HepG2 (cell line): ENCODE results near the gene SMIM36. TPM values are rescaled to one million over a fixed set of nuclear protein-coding genes. Genes with fewer than 3 reads are reported as not detected.

Source experiments
- ATAC-seq: fragments of 200-7000 bp; cut with Tn5 transposase; 3 replicates; pipeline ENCODE4 v1.9.1; 2020; ENCODE audit warnings: mild to moderate bottlenecking, moderate library complexity
- BruUV-seq: library from RNA; stranded (reverse); fragments of 400-500 nt; replicated peaks from 2 replicates; lab custom pipeline; 2021; lab: Mats Ljungman, UMichigan
- CTCF ChIA-PET: fragments of 300-600 bp; formaldehyde crosslinking; extraction: SDS; loops from one replicate; lab custom pipeline; 2021; ENCODE audit warnings: low total read pairs, inconsistent platforms, low intra/inter-chr PET ratio; lab: Yijun Ruan, JAX
- POLR2A ChIA-PET: fragments of 350-600 bp; sonication (Branson Sonifier 250); formaldehyde crosslinking; loops from one replicate; lab custom pipeline; 2020; ENCODE audit warnings: antibody characterized with exemption, inconsistent platforms; lab: Yijun Ruan, JAX
- DNase-seq: peaks from one replicate; pipeline ENCODE4 v3.0.0-alpha.2; 2015; ENCODE audit warnings: low spot score
- FAIRE-seq: peaks from 3 replicates; lab custom pipeline; 2011; peaks lifted over from hg19 to GRCh38; lab: Jason Lieb, UNC
- H2AFZ ChIP-seq: one replicate; pipeline ENCODE4 v1.6.1; 2011; ENCODE audit warnings: low read length, inconsistent platforms
- H3K27ac ChIP-seq: fragments of 300-600 bp; 3 replicates; pipeline ENCODE4 v1.8.0; 2011; ENCODE audit warnings: mixed run types, mild to moderate bottlenecking, mixed read lengths, low read length, inconsistent platforms; ENCODE audit not compliant: insufficient read depth; ENCODE audit errors: extremely low read length
- H3K27me3 ChIP-seq, 2 experiments: fragments of 200-600 bp in 1 of 2; 2 replicates in 1 of 2; 3 replicates in 1 of 2; pipeline versions ENCODE4 v1.6.0 to v1.8.0; 2011; ENCODE audit warnings: low read length in 2 of 2, mild to moderate bottlenecking in 2 of 2, moderate library complexity in 2 of 2, inconsistent platforms in 1 of 2; ENCODE audit not compliant: insufficient read depth in 2 of 2, control insufficient read depth in 1 of 2
- H3K36me3 ChIP-seq, 2 experiments: fragments of 200-600 bp in 1 of 2; replicated peaks in 1 of 2; 2 replicates in 1 of 2; 3 replicates in 1 of 2; pipeline versions ENCODE4 v1.5.1 to v1.8.0; 2011; ENCODE audit warnings: low read length in 2 of 2, inconsistent platforms in 1 of 2; ENCODE audit not compliant: insufficient read depth in 2 of 2, control insufficient read depth in 1 of 2
- H3K4me1 ChIP-seq: 2 replicates; pipeline ENCODE4 v1.5.1; 2012; ENCODE audit warnings: low read length, inconsistent platforms; ENCODE audit not compliant: insufficient read depth
- H3K4me2 ChIP-seq: 2 replicates; pipeline ENCODE4 v1.6.0; 2011; ENCODE audit warnings: low read depth, low read length, inconsistent platforms
- H3K4me3 ChIP-seq, 3 experiments: fragments of 200-600 bp in 1 of 3; sonication (generic), shearing (Covaris generic) in 1 of 3; replicated peaks in 1 of 3; 2 replicates each; pipeline ENCODE4 v1.5.1; 2011 to 2016; ENCODE audit warnings: low read length in 3 of 3, inconsistent platforms in 2 of 3, low read depth in 2 of 3, mild to moderate bottlenecking in 2 of 3, control low read depth in 1 of 3, mixed read lengths in 1 of 3; ENCODE audit not compliant: insufficient read depth in 1 of 3
- H3K79me2 ChIP-seq: one replicate; pipeline ENCODE4 v1.6.1; 2011; ENCODE audit warnings: low read length, inconsistent platforms; ENCODE audit not compliant: insufficient read depth
- H3K9ac ChIP-seq: 2 replicates; pipeline ENCODE4 v1.6.0; 2011; ENCODE audit warnings: mild to moderate bottlenecking, low read depth, low read length, inconsistent platforms; ENCODE audit not compliant: insufficient read depth
- H3K9me3 ChIP-seq: 2 replicates; pipeline ENCODE4 v1.5.1; 2012; ENCODE audit warnings: mild to moderate bottlenecking, low read length
- H4K20me1 ChIP-seq: 2 replicates; pipeline ENCODE4 v1.6.0; 2011; ENCODE audit warnings: inconsistent platforms, mild to moderate bottlenecking, low read length, moderate library complexity; ENCODE audit not compliant: insufficient read depth
- ATF7 ChIP-seq, 2 experiments: fragments of 450-650 bp in 1 of 2; sonication (generic) in 1 of 2; formaldehyde crosslinking in 1 of 2; IDR thresholded peaks; 2 replicates each; pipeline versions ENCODE4 v1.4.0 to v1.6.1; 2016 to 2020; ENCODE audit warnings: antibody characterized with exemption in 1 of 2, mild to moderate bottlenecking in 1 of 2, missing genetic modification reagents in 1 of 2
- CBX1 ChIP-seq: IDR thresholded peaks from one replicate; pipeline ENCODE4 v1.6.1; 2016; ENCODE audit warnings: antibody characterized with exemption, low read depth
- HNRNPLL ChIP-seq: fragments of 200-400 bp; formaldehyde crosslinking; IDR thresholded peaks from 2 replicates; pipeline ENCODE4 v1.6.1; 2017; ENCODE audit warnings: mild to moderate bottlenecking, low read depth, low read length; ENCODE audit not compliant: poor library complexity, severe bottlenecking
- HOXA3 ChIP-seq: sonication (generic); formaldehyde crosslinking; IDR thresholded peaks from 2 replicates; pipeline ENCODE4 v1.5.0; 2020; ENCODE audit warnings: missing genetic modification reagents
- IRF1 ChIP-seq: sonication (generic); formaldehyde crosslinking; IDR thresholded peaks from 2 replicates; pipeline ENCODE4 v1.4.0; 2020; ENCODE audit warnings: low read depth, mild to moderate bottlenecking, missing genetic modification reagents
- LRRFIP1 ChIP-seq: sonication (generic); formaldehyde crosslinking; conservative IDR thresholded peaks from 2 replicates; pipeline ENCODE4 v1.4.0; 2020; ENCODE audit warnings: missing genetic modification reagents
- MBD4 ChIP-seq: IDR thresholded peaks from 2 replicates; pipeline ENCODE4 v1.6.1; 2012; ENCODE audit warnings: low read length, inconsistent platforms, borderline replicate concordance
- MIER2 ChIP-seq: IDR thresholded peaks from 2 replicates; pipeline ENCODE4 v1.6.1; 2016; ENCODE audit warnings: missing biosample characterization, missing genetic modification reagents
- NRL ChIP-seq: sonication (generic); formaldehyde crosslinking; IDR thresholded peaks from 2 replicates; pipeline ENCODE4 v1.5.0; 2020; ENCODE audit warnings: missing genetic modification reagents, mild to moderate bottlenecking, moderate library complexity, borderline replicate concordance
- PHF20 ChIP-seq: sonication (generic); formaldehyde crosslinking; IDR thresholded peaks from 2 replicates; pipeline ENCODE4 v1.5.0; 2020; ENCODE audit warnings: mild to moderate bottlenecking, missing genetic modification reagents
- RBM22 ChIP-seq: fragments of 200-400 bp; formaldehyde crosslinking; optimal IDR thresholded peaks from 2 replicates; pipeline ENCODE3; 2017; ENCODE audit warnings: mild to moderate bottlenecking, low read length, moderate library complexity
- SNAPC5 ChIP-seq: sonication (generic); formaldehyde crosslinking; IDR thresholded peaks from 2 replicates; pipeline ENCODE4 v1.8.1; 2023; ENCODE audit warnings: mild to moderate bottlenecking, missing genetic modification reagents, borderline replicate concordance
- SRSF9 ChIP-seq: fragments of 200-400 bp; formaldehyde crosslinking; IDR thresholded peaks from 2 replicates; pipeline ENCODE4 v1.6.1; 2018; ENCODE audit warnings: borderline replicate concordance, mild to moderate bottlenecking, low read depth, low read length; ENCODE audit not compliant: insufficient read depth, poor library complexity, severe bottlenecking
- SYNCRIP ChIP-seq: fragments of 200-400 bp; formaldehyde crosslinking; IDR thresholded peaks from 2 replicates; pipeline ENCODE4 v1.6.1; 2018; ENCODE audit warnings: mild to moderate bottlenecking, low read depth, low read length; ENCODE audit not compliant: insufficient read depth
- TCF7 ChIP-seq: sonication (generic); IDR thresholded peaks from 2 replicates; pipeline ENCODE4 v1.6.1; 2016; ENCODE audit warnings: antibody characterized with exemption, low read depth
- WIZ ChIP-seq: sonication (generic); formaldehyde crosslinking; IDR thresholded peaks from 2 replicates; pipeline ENCODE4 v1.5.1; 2020; ENCODE audit warnings: mild to moderate bottlenecking, missing genetic modification reagents
- ZNF224 ChIP-seq: sonication (generic); formaldehyde crosslinking; IDR thresholded peaks from 2 replicates; pipeline ENCODE4 v1.5.0; 2020; ENCODE audit warnings: mild to moderate bottlenecking, missing genetic modification reagents
- ZNF788 ChIP-seq: sonication (generic); formaldehyde crosslinking; IDR thresholded peaks from 2 replicates; pipeline ENCODE4 v1.5.0; 2020; ENCODE audit warnings: mild to moderate bottlenecking, missing genetic modification reagents, borderline replicate concordance
- ZSCAN20 ChIP-seq: sonication (generic); formaldehyde crosslinking; IDR thresholded peaks from 2 replicates; pipeline ENCODE4 v1.4.0; 2020; ENCODE audit warnings: missing genetic modification reagents, mild to moderate bottlenecking, borderline replicate concordance
- ZSCAN9 ChIP-seq: IDR thresholded peaks from 2 replicates; pipeline ENCODE4 v1.6.1; 2016; ENCODE audit warnings: borderline replicate concordance
- ZZZ3 ChIP-seq: sonication (generic); formaldehyde crosslinking; IDR thresholded peaks from 2 replicates; pipeline ENCODE4 v1.4.0; 2020; ENCODE audit warnings: missing genetic modification reagents, mild to moderate bottlenecking, borderline replicate concordance
- WGBS: methylation state at CpG from one replicate; pipeline ENCODE4 v1.1.6; 2017; ENCODE audit warnings: low lambda C conversion rate; 5-methylcytosine and 5-hydroxymethylcytosine counted together
- in situ Hi-C: cut with HindIII; loops from 2 replicates; pipeline ENCODE4 v1.10.0; 2017; ENCODE audit warnings: low pct_unique_long_range_greater_than_20kb; ENCODE audit not compliant: extremely low pct_ligation_motif_present
- intact Hi-C: fragments of 100-400 bp; cut with micrococcal nuclease; formaldehyde crosslinking; loops from one replicate; pipeline ENCODE4 v1.10.0; 2022; ENCODE audit not compliant: unreplicated experiment
- polyA plus RNA-seq, 8 experiments: library from polyadenylated mRNA; depleted of rRNA in 3 of 8; stranded (reverse) in 7 of 8; unstranded in 1 of 8; fragments of >200 nt; fragmentation: Illumina TruSeq in 4 of 8; extraction: Trizol in 4 of 8; gene quantifications; 2 replicates each; pipeline versions ENCODE4 v1.2.1 to v1.2.3, GENCODE V29; 2011 to 2016; ENCODE audit warnings: low read depth in 4 of 8, missing spikeins in 1 of 8, mixed read lengths in 1 of 8; ENCODE audit not compliant: insufficient read depth in 1 of 8
- total RNA-seq, 5 experiments: library from RNA; depleted of rRNA; stranded (reverse); fragments of >200 nt; fragmentation: Illumina TruSeq; extraction: Trizol; gene quantifications; 2 replicates each; pipeline ENCODE4 v1.2.3, GENCODE V29; 2016; ENCODE audit warnings: low read depth in 1 of 5

SMIM36 gene
- total and polyA plus RNA-seq, 2 of the 13 experiments (the other 11 are each of a cell fraction or from before 2014, with no cell fraction given): not detected

GRCh38 chr17:55409030-55409800 is 102.0 kb downstream of the SMIM36 start:
- DNase-seq (no peak), FAIRE-seq (no peak), ATAC-seq (no peak)
- BruUV-seq: no TSS peak
- ChIA-PET POLR2A (interaction anchor here (0.6 to 9.8 kb wide), 8 partner anchors 10 to 125 kb away, joined by 3 to 127 read pairs (median 28); partner anchors contain the start of gene MMD), CTCF (no interaction called here)
- peaks cover 42% of the 10 kb centered on the region for H3K79me2 ChIP-seq
- H3K9ac ChIP-seq: peak overlapping the region; percentile 68
- no peak overlapping the region for H3K4me3 ChIP-seq
- peak overlapping the region; percentile 46; the same call in 1 of the 2 replicates for H3K4me2 ChIP-seq
- H2AFZ ChIP-seq: no peak overlapping the region
- H4K20me1 ChIP-seq: no peaks in the 10 kb centered on the region
- in situ Hi-C loops: no loop called here
- peaks cover 99% of the 10 kb centered on the region for H3K4me1 ChIP-seq
- H3K9me3 ChIP-seq: no peaks in the 10 kb centered on the region
- peaks cover 32 to 71% of the 10 kb centered on the region in 2 experiments for H3K36me3 ChIP-seq
- 90% methylated on average over 4 of the region's 4 CpGs for WGBS
- peak overlapping the region; percentile 87 for H3K27ac ChIP-seq
- intact Hi-C loops: loop anchor here (2.0 kb wide), 2 partner anchors 14 to 38 kb away; no protein-coding TSS in a partner anchor
- H3K27me3 ChIP-seq: no peaks in the 10 kb centered on the region
- no peak for TF ChIP-seq WIZ (CRISPR knock-in tag)
- no peak for TF ChIP-seq SNAPC5 (CRISPR knock-in tag)
- no peak for TF ChIP-seq SYNCRIP
- 0 out of 2 replicates have a peak, but pooled peaks have one; percentile 39 for TF ChIP-seq ZSCAN9 (CRISPR knock-in tag)
- TF ChIP-seq ZSCAN20: no peak
- TF ChIP-seq HNRNPLL: no peak
- TF ChIP-seq CBX1: no peak
- no peak for TF ChIP-seq PHF20 (CRISPR knock-in tag)
- TF ChIP-seq IRF1: no peak
- no peak for TF ChIP-seq MBD4
- no peak for TF ChIP-seq LRRFIP1 (CRISPR knock-in tag)
- TF ChIP-seq ZNF788 (CRISPR knock-in tag): no peak
- TF ChIP-seq HOXA3 (CRISPR knock-in tag): no peak
- TF ChIP-seq ZZZ3 (CRISPR knock-in tag): no peak
- no peak for TF ChIP-seq ZNF224 (CRISPR knock-in tag)
- TF ChIP-seq TCF7: no peak
- no peak for TF ChIP-seq NRL (CRISPR knock-in tag)
- no peak for TF ChIP-seq SRSF9
- no peak for TF ChIP-seq RBM22
- 0 out of 2 replicates have a peak, but pooled peaks have one; percentile 14 for TF ChIP-seq MIER2
- TF ChIP-seq ATF7 (IDR thresholded peaks at IDR 0.05): no peak
- TF ChIP-seq ATF7 (CRISPR knock-in tag; IDR thresholded peaks at IDR 0.05): no peak
